ENCODE results near the gene MED25. TPM values are rescaled to one million over a fixed set of nuclear protein-coding genes. Genes with fewer than 3 reads are reported as not detected.

The MED25 gene
- total RNA-seq, 2 experiments from 2014 or later = 65.3 to 67.9 TPM

GRCh38 chr19:49843265-49843664, 25.2 kb downstream of the MED25 start:
- DNase-seq = no peak
- H3K4me3 Mint-ChIP-seq = no peak overlapping the region
- POLR2A ChIA-PET = interaction anchor here (0.6 to 0.7 kb wide), 2 partner anchors 10 to 32 kb away, joined by 3 read pairs; no protein-coding TSS in a partner anchor
- peaks cover 19% of the 10 kb centered on the region for H3K36me3 Mint-ChIP-seq (ENCODE audit: low read depth)
- peaks cover 11% of the 10 kb centered on the region for H3K4me1 Mint-ChIP-seq
- H3K27me3 Mint-ChIP-seq = peaks cover 7% of the 10 kb centered on the region
- CTCF ChIA-PET = no interaction called here
- no peaks in the 10 kb centered on the region for H3K9me3 Mint-ChIP-seq
- no peak overlapping the region for H3K27ac Mint-ChIP-seq

GRCh38 chr19:49844138-49845095, 26.3 kb downstream of the MED25 start:
- ChIA-PET POLR2A (interaction anchor here (0.7 to 0.8 kb wide), 2 partner anchors 11 to 31 kb away, joined by 3 to 4 read pairs; partner anchors contain the start of gene FUZ), CTCF (no interaction called here)
- Mint-ChIP-seq H3K4me1 (peaks cover 17% of the 10 kb centered on the region), H3K27me3 (peaks cover 9% of the 10 kb centered on the region), H3K36me3 (ENCODE audit: low read depth) (peaks cover 12% of the 10 kb centered on the region), H3K4me3 (no peak overlapping the region), H3K27ac (no peak overlapping the region), H3K9me3 (peaks cover 2% of the 10 kb centered on the region)
- no peak for DNase-seq

GRCh38 chr19:49845414-49845813, 27.3 kb downstream of the MED25 start:
- peaks cover 14% of the 10 kb centered on the region for H3K36me3 Mint-ChIP-seq (ENCODE audit: low read depth)
- ChIA-PET POLR2A (interaction anchor here (0.8 kb wide), 1 partner anchor 32 kb away, joined by 4 read pairs; the partner anchor contains the start of gene FUZ), CTCF (no interaction called here)
- H3K27me3 Mint-ChIP-seq = peaks cover 9% of the 10 kb centered on the region
- H3K9me3 Mint-ChIP-seq = peaks cover 5% of the 10 kb centered on the region
- H3K4me3 Mint-ChIP-seq = no peak overlapping the region
- H3K27ac Mint-ChIP-seq = no peak overlapping the region
- peaks cover 25% of the 10 kb centered on the region for H3K4me1 Mint-ChIP-seq
- DNase-seq = no peak

- ChIA-PET CTCF (no interaction called here), POLR2A (no interaction called here)
- Mint-ChIP-seq H3K9me3 (peaks cover 5% of the 10 kb centered on the region), H3K27me3 (peaks cover 9% of the 10 kb centered on the region), H3K27ac (no peak overlapping the region), H3K36me3 (ENCODE audit: low read depth) (peaks cover 10% of the 10 kb centered on the region), H3K4me3 (no peak overlapping the region), H3K4me1 (peaks cover 25% of the 10 kb centered on the region)
- DNase-seq = no peak
Measured at GRCh38 chr19:49846408-49846807, 28.3 kb downstream of the MED25 start.

DNA sequence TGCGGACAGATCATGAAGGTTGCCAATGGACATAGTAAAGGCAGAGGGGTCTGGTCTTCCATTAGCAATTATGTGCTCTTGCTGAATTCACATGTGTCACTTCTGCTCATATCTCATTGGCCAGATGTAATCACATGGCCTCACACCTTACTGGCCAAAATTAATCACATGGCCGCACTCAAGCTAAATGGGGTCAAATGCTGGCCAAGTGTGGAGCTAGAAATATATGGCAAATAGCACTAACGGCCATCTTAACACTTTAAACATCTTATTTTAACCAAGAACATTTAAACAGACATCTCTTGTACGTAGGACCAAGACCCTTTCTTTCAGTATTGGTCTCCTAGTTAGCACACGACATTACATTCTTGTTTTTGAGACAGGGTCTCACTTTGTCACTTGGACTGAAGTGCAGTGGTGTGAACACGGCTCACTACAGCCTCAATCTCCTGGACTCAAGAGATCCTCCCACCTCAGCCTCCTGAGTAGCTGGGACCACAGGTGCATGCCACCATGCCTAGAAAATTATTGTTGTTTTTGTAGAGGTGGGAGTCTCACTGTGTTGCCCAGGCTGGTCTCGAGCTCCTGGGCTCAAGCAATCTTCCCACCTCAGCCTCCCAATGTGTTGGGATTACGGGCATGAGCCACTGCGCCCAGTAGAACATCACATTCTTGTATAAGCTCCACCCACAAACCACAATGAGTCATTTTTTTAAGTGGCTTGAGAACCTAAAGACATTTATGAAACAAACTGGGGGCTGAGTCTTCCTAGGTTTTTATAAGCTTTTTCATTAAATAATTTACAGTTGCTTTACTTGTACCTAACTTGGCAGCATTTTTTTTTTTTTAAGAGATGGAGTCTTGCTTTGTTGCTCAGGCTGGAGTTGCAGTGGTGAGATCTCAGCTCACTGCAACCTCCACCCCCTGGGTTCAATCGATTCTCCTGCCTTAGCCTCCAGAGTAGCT, 29.9 kb downstream of the MED25 start:
- no peak overlapping the region for H3K4me3 Mint-ChIP-seq
- ChIA-PET CTCF (interaction anchor here (0.6 to 1.6 kb wide), 7 partner anchors 10 to 872 kb away, joined by 3 to 4 read pairs (median 3); partner anchors contain the start of genes FUZ and MED25), POLR2A (interaction anchor here (0.7 to 1.9 kb wide), 6 partner anchors 21 to 537 kb away, joined by 3 to 5 read pairs (median 3); partner anchors contain the start of genes AKT1S1, AP2A1, ATF5 and NUP62)
- peaks cover 18% of the 10 kb centered on the region for H3K27me3 Mint-ChIP-seq
- H3K9me3 Mint-ChIP-seq = peaks cover 5% of the 10 kb centered on the region
- peak; percentile 38 for DNase-seq
- H3K4me1 Mint-ChIP-seq = peaks cover 38% of the 10 kb centered on the region
- peaks cover 10% of the 10 kb centered on the region for H3K36me3 Mint-ChIP-seq (ENCODE audit: low read depth)
- peak overlapping the region; percentile 1 for H3K27ac Mint-ChIP-seq

- peaks cover 5% of the 10 kb centered on the region for H3K9me3 Mint-ChIP-seq
Measured at GRCh38 chr19:49848938-49849337, 30.8 kb downstream of the MED25 start.

GRCh38 chr19:49849433-49850220, 31.5 kb downstream of the MED25 start:
- H3K27ac Mint-ChIP-seq = peak overlapping the region; percentile 95
- peaks cover 18% of the 10 kb centered on the region for H3K27me3 Mint-ChIP-seq
- H3K9me3 Mint-ChIP-seq = peaks cover 5% of the 10 kb centered on the region
- H3K4me1 Mint-ChIP-seq = peaks cover 41% of the 10 kb centered on the region
- ChIA-PET CTCF (interaction anchor here (1.1 to 1.6 kb wide), 3 partner anchors 16 to 132 kb away, joined by 3 to 6 read pairs (median 5); no protein-coding TSS in a partner anchor), POLR2A (interaction anchor here (0.9 to 2.3 kb wide), 7 partner anchors 19 to 131 kb away, joined by 3 to 48 read pairs (median 10); partner anchors contain the start of genes AKT1S1, ATF5, FUZ and MED25)
- H3K36me3 Mint-ChIP-seq (ENCODE audit: low read depth) = peaks cover 10% of the 10 kb centered on the region
- peak overlapping the region; percentile 86 for H3K4me3 Mint-ChIP-seq
- no peak for DNase-seq

More at GRCh38 chr19:49848938-49849337, 30.8 kb downstream of the MED25 start:
- H3K4me1 Mint-ChIP-seq = peaks cover 41% of the 10 kb centered on the region
- peak overlapping the region; percentile 54 for H3K4me3 Mint-ChIP-seq
- CTCF ChIA-PET = interaction anchor here (0.9 to 1.6 kb wide), 3 partner anchors 16 to 168 kb away, joined by 3 to 4 read pairs (median 4); partner anchors contain the start of gene MED25
- POLR2A ChIA-PET = interaction anchor here (0.9 to 1.9 kb wide), 3 partner anchors 20 to 80 kb away, joined by 3 to 4 read pairs (median 3); partner anchors contain the start of genes AKT1S1, ATF5 and NUP62
- no peak for DNase-seq
- H3K36me3 Mint-ChIP-seq (ENCODE audit: low read depth) = peaks cover 10% of the 10 kb centered on the region
- H3K27ac Mint-ChIP-seq = peak overlapping the region; percentile 37
- peaks cover 18% of the 10 kb centered on the region for H3K27me3 Mint-ChIP-seq

DNA sequence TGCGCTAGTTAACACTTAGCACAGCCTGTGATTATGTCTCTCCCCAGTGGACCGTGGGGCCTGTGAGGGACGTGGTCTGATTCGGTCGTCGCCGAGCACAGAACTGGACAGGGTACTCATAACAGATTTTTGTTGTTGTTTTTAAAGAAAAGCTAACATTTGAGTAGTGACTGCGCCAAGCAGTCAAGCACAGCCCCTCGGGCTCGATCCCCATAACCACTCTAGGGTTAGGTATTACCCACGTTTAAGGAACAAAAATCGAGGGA, 32.1 kb downstream of the MED25 start:
- peak overlapping the region; percentile 95 for H3K27ac Mint-ChIP-seq
- DNase-seq = no peak
- peaks cover 41% of the 10 kb centered on the region for H3K4me1 Mint-ChIP-seq
- POLR2A ChIA-PET = interaction anchor here (0.9 to 2.3 kb wide), 15 partner anchors 14 to 257 kb away, joined by 3 to 48 read pairs (median 5); partner anchors contain the start of genes AKT1S1, FUZ, MED25 and NUP62
- CTCF ChIA-PET = interaction anchor here (1.1 to 1.6 kb wide), 4 partner anchors 15 to 133 kb away, joined by 3 to 6 read pairs (median 4); partner anchors contain the start of gene PNKP
- H3K27me3 Mint-ChIP-seq = peaks cover 18% of the 10 kb centered on the region
- H3K36me3 Mint-ChIP-seq (ENCODE audit: low read depth) = peaks cover 10% of the 10 kb centered on the region
- H3K9me3 Mint-ChIP-seq = peaks cover 5% of the 10 kb centered on the region
- peak overlapping the region; percentile 86 for H3K4me3 Mint-ChIP-seq

GRCh38 chr19:49850487-49851342, 32.6 kb downstream of the MED25 start, which contains the start of gene PTOV1:
Gene PTOV1, plus strand, starts transcription at chr19:49851159.
- peak; percentile 90 for DNase-seq
- H3K27me3 Mint-ChIP-seq = peaks cover 18% of the 10 kb centered on the region
- H3K27ac Mint-ChIP-seq = peak within 1 kb of the TSS; percentile 95
- peak within 1 kb of the TSS; percentile 86 for H3K4me3 Mint-ChIP-seq
- peaks cover 41% of the 10 kb centered on the region for H3K4me1 Mint-ChIP-seq
- CTCF ChIA-PET = interaction anchor here (1.1 to 1.6 kb wide), 4 partner anchors 15 to 133 kb away, joined by 3 to 6 read pairs (median 4); partner anchors contain the start of gene PNKP
- POLR2A ChIA-PET = interaction anchor here (0.7 to 2.3 kb wide), 17 partner anchors 10 to 258 kb away, joined by 3 to 48 read pairs (median 5); partner anchors contain the start of genes AKT1S1, FUZ, MED25 and NUP62
- H3K9me3 Mint-ChIP-seq = peaks cover 5% of the 10 kb centered on the region
- peaks cover 10% of the 10 kb centered on the region for H3K36me3 Mint-ChIP-seq (ENCODE audit: low read depth)

DNA sequence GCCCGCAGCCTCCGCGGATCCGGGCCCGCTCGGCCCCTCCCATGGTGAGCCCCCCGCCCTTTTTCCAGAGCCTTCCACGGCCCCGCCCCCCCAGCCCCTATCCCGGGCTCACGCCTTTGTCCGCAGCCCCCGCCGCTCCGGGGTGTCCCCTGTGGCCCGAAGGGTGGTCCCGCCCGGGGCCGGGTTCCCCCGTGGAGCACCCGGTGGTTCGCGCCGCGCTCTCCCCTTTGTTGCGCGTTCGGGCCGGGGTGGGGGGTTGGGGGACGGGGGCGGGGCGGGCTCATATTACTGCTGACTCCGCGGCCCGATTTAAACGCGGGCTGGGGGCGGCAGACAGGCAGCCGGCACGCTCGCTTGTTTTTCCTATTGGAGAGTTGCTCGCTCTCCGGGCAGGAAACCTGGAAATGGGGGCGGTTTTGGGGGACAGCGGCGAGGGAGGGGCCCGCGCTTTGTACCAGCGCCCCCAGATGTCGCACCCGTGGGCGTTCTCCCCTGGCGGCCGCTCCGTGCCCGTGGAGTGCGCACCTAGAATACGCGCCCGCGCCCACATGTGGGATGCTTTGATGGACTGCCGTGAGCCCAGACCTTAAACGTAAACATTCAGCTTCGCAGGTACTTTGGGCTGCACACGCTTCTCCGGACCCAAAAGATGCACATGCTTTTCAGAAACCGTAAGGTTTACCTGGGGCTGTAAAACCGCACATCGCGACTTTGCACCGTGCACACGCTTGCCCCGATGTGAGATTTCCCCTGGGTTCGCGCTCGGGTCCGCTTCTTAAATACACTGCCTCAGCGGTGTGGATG, 33.6 kb downstream of the MED25 start:
- Mint-ChIP-seq H3K27ac (peak overlapping the region; percentile 58), H3K9me3 (peaks cover 5% of the 10 kb centered on the region), H3K4me1 (peaks cover 41% of the 10 kb centered on the region), H3K4me3 (peak overlapping the region; percentile 76), H3K27me3 (peaks cover 15% of the 10 kb centered on the region), H3K36me3 (ENCODE audit: low read depth) (peaks cover 10% of the 10 kb centered on the region)
- DNase-seq = no peak
- POLR2A ChIA-PET = interaction anchor here (1.2 to 2.3 kb wide), 8 partner anchors 9 to 175 kb away, joined by 3 to 48 read pairs (median 9); partner anchors contain the start of genes AKT1S1, FUZ, MED25 and PNKP
- CTCF ChIA-PET = no interaction called here

Measured in activated CD4-positive, alpha-beta memory T cell treated with anti-CD3 and anti-CD28 coated beads, Interleukin-2, amount 10 ng/mL, durations not matched to agents 7 days and 5 days (primary cell).